ENCODE measurements around the gene ZNF19. TPM values are rescaled to one million over a fixed set of nuclear protein-coding genes. Genes with fewer than 3 reads are reported as not detected.

Gene ZNF19
- total RNA-seq, 1 donor from 2014 or later: 2.1 TPM

- peaks cover 11% of the 10 kb centered on the region for H3K4me1 Mint-ChIP-seq (ENCODE audit: low read depth)
- TF ChIP-seq CTCF (IDR thresholded peaks at IDR 0.05): no peak
- no peak for DNase-seq (ENCODE audit: low spot score)
- no peaks in the 10 kb centered on the region for H3K36me3 Mint-ChIP-seq (ENCODE audit: low read depth)
- no peak overlapping the region for H3K27ac Mint-ChIP-seq (ENCODE audit: unreplicated experiment)
- H3K4me3 Mint-ChIP-seq (ENCODE audit: unreplicated experiment): no peak overlapping the region
- H3K9me3 Mint-ChIP-seq (ENCODE audit: low read depth): peaks cover 3% of the 10 kb centered on the region
- peaks cover 2% of the 10 kb centered on the region for H3K27me3 Mint-ChIP-seq (ENCODE audit: low read depth)
These were observed 58.4 kb downstream of the ZNF19 start for GRCh38 chr16:71430744-71431143.

GRCh38 chr16:71429581-71429980, 59.5 kb downstream of the ZNF19 start:
- Mint-ChIP-seq H3K27me3 (ENCODE audit: low read depth) (peaks cover 9% of the 10 kb centered on the region), H3K4me3 (ENCODE audit: unreplicated experiment) (no peak overlapping the region), H3K36me3 (ENCODE audit: low read depth) (no peaks in the 10 kb centered on the region), H3K4me1 (ENCODE audit: low read depth) (peaks cover 11% of the 10 kb centered on the region), H3K27ac (ENCODE audit: unreplicated experiment) (no peak overlapping the region), H3K9me3 (ENCODE audit: low read depth) (peaks cover 3% of the 10 kb centered on the region)
- DNase-seq (ENCODE audit: low spot score): no peak
- TF ChIP-seq CTCF (IDR thresholded peaks at IDR 0.05): no peak

GRCh38 chr16:71428883-71429282, 60.2 kb downstream of the ZNF19 start:
- H3K27me3 Mint-ChIP-seq (ENCODE audit: low read depth): peaks cover 13% of the 10 kb centered on the region
- H3K9me3 Mint-ChIP-seq (ENCODE audit: low read depth): peaks cover 3% of the 10 kb centered on the region
- no peak for DNase-seq (ENCODE audit: low spot score)
- no peak for TF ChIP-seq CTCF (IDR thresholded peaks at IDR 0.05)
- no peaks in the 10 kb centered on the region for H3K36me3 Mint-ChIP-seq (ENCODE audit: low read depth)
- no peak overlapping the region for H3K4me3 Mint-ChIP-seq (ENCODE audit: unreplicated experiment)
- peaks cover 11% of the 10 kb centered on the region for H3K4me1 Mint-ChIP-seq (ENCODE audit: low read depth)
- H3K27ac Mint-ChIP-seq (ENCODE audit: unreplicated experiment): no peak overlapping the region

- peaks cover 3% of the 10 kb centered on the region for H3K9me3 Mint-ChIP-seq (ENCODE audit: low read depth)
- H3K27me3 Mint-ChIP-seq (ENCODE audit: low read depth): peaks cover 14% of the 10 kb centered on the region
- H3K4me1 Mint-ChIP-seq (ENCODE audit: low read depth): peaks cover 11% of the 10 kb centered on the region
- no peak overlapping the region for H3K4me3 Mint-ChIP-seq (ENCODE audit: unreplicated experiment)
- no peaks in the 10 kb centered on the region for H3K36me3 Mint-ChIP-seq (ENCODE audit: low read depth)
- no peak for DNase-seq (ENCODE audit: low spot score)
- H3K27ac Mint-ChIP-seq (ENCODE audit: unreplicated experiment): no peak overlapping the region
- no peak for TF ChIP-seq CTCF (IDR thresholded peaks at IDR 0.05)
These were observed 60.7 kb downstream of the ZNF19 start for GRCh38 chr16:71428385-71428784.

GRCh38 chr16:71426880-71427615, 62.1 kb downstream of the ZNF19 start:
- no peak for DNase-seq (ENCODE audit: low spot score)
- peaks cover 19% of the 10 kb centered on the region for H3K27me3 Mint-ChIP-seq (ENCODE audit: low read depth)

More at GRCh38 chr16:71426880-71427615, 62.1 kb downstream of the ZNF19 start:
- no peak for TF ChIP-seq CTCF (IDR thresholded peaks at IDR 0.05)
- Mint-ChIP-seq H3K9me3 (ENCODE audit: low read depth) (peaks cover 3% of the 10 kb centered on the region), H3K4me1 (ENCODE audit: low read depth) (peaks cover 11% of the 10 kb centered on the region), H3K36me3 (ENCODE audit: low read depth) (no peaks in the 10 kb centered on the region), H3K27ac (ENCODE audit: unreplicated experiment) (no peak overlapping the region), H3K4me3 (ENCODE audit: unreplicated experiment) (no peak overlapping the region)
